Smooth muscle cell (in vitro differentiated cells): ENCODE results near the gene CABLES1. TPM values are rescaled to one million over a fixed set of nuclear protein-coding genes. Genes with fewer than 3 reads are reported as not detected.
A peak's percentile ranks its signal among the peaks of the same experiment; 100 is the strongest.

Experiments used
- DNase-seq: peaks from one replicate; lab custom pipeline; 2025; ENCODE audit not compliant: unreplicated experiment; lab: John Stamatoyannopoulos, UW
- H2AFZ ChIP-seq: fragments of 200-600 bp; sonication (generic); 2 replicates; pipeline ENCODE4 v1.6.0; 2016; ENCODE audit warnings: antibody characterized with exemption, low read depth, mild to moderate bottlenecking
- H3F3A ChIP-seq: fragments of 200-600 bp; sonication (generic); 2 replicates; pipeline ENCODE4 v1.6.0; 2017; ENCODE audit warnings: antibody characterized with exemption, low read depth
- H3K27ac ChIP-seq: fragments of 200-600 bp; sonication (generic); 2 replicates; pipeline ENCODE4 v1.5.1; 2016; ENCODE audit warnings: low read depth, mild to moderate bottlenecking
- H3K27me3 ChIP-seq: fragments of 200-600 bp; sonication (generic); 2 replicates; pipeline ENCODE4 v1.6.1; 2016; ENCODE audit warnings: low read depth, mild to moderate bottlenecking
- H3K36me3 ChIP-seq: fragments of 200-600 bp; sonication (generic); 2 replicates; pipeline ENCODE4 v1.5.1; 2016; ENCODE audit warnings: low read depth
- H3K4me1 ChIP-seq: fragments of 200-600 bp; sonication (generic); 2 replicates; pipeline ENCODE4 v1.5.1; 2016; ENCODE audit warnings: low read depth
- H3K4me2 ChIP-seq: fragments of 200-600 bp; sonication (generic); 2 replicates; pipeline ENCODE4 v1.6.0; 2016; ENCODE audit warnings: mild to moderate bottlenecking
- H3K4me3 ChIP-seq: fragments of 200-600 bp; sonication (generic); 2 replicates; pipeline ENCODE4 v1.5.1; 2016; ENCODE audit warnings: mild to moderate bottlenecking
- H3K79me2 ChIP-seq: fragments of 200-600 bp; sonication (generic); 2 replicates; pipeline ENCODE4 v1.6.0; 2016; ENCODE audit warnings: low read depth, mild to moderate bottlenecking
- H3K9ac ChIP-seq: fragments of 200-600 bp; sonication (generic); 2 replicates; pipeline ENCODE4 v1.6.0; 2016; ENCODE audit warnings: low read depth
- H3K9me3 ChIP-seq: fragments of 200-600 bp; sonication (generic); replicated peaks from 2 replicates; pipeline ENCODE4 v1.5.1; 2016; ENCODE audit warnings: low read depth
- H4K20me1 ChIP-seq: fragments of 200-600 bp; sonication (generic); 2 replicates; pipeline ENCODE4 v1.6.0; 2016; ENCODE audit warnings: low read depth
- WGBS: methylation state at CpG from one replicate; pipeline ENCODE4 v1.1.7; 2016; ENCODE audit warnings: low lambda C conversion rate; 5-methylcytosine and 5-hydroxymethylcytosine counted together
- polyA plus RNA-seq: library from polyadenylated mRNA; unstranded; fragments of >200 nt; fragmentation: Nextera tagmentation; extraction: Ambion mirVana; gene quantifications from 2 replicates; pipeline ENCODE4 v1.2.1, GENCODE V29; 2016
- total RNA-seq: library from RNA; depleted of rRNA; stranded (reverse); fragments of >200 nt; gene quantifications from 2 replicates; pipeline ENCODE4 v1.2.3, GENCODE V29; 2014
- TF ChIP-seq, protein P1 (sequence below): fragments of 200-600 bp; sonication (generic); IDR thresholded peaks from 2 replicates; pipeline ENCODE4 v1.5.1; 2017; ENCODE audit warnings: borderline replicate concordance, mild to moderate bottlenecking, antibody characterized with exemption; ENCODE audit not compliant: insufficient read depth, poor library complexity, severe bottlenecking

CABLES1 gene
- total and polyA plus RNA-seq, 2 experiments from 2014 or later = 1.2 to 2.4 TPM

GRCh38 chr18:23302851-23303527 lies 167.7 kb downstream of the CABLES1 start:
- Histone ChIP-seq H3K9me3 (no peaks in the 10 kb centered on the region), H4K20me1 (no peaks in the 10 kb centered on the region), H3K4me1 (peaks cover 9% of the 10 kb centered on the region), H3K9ac (peak overlapping the region; percentile 4), H3K27me3 (no peaks in the 10 kb centered on the region), H2AFZ (no peak overlapping the region), H3K27ac (peak overlapping the region; percentile 89), H3K4me2 (peak overlapping the region; percentile 53), H3K36me3 (no peaks in the 10 kb centered on the region), H3K79me2 (no peaks in the 10 kb centered on the region), H3K4me3 (no peak overlapping the region), H3F3A (peaks cover 23% of the 10 kb centered on the region)
- WGBS = 15% methylated on average over 8 of the region's 8 CpGs
- peak; percentile 9 for DNase-seq
- TF ChIP-seq, protein P1, sequence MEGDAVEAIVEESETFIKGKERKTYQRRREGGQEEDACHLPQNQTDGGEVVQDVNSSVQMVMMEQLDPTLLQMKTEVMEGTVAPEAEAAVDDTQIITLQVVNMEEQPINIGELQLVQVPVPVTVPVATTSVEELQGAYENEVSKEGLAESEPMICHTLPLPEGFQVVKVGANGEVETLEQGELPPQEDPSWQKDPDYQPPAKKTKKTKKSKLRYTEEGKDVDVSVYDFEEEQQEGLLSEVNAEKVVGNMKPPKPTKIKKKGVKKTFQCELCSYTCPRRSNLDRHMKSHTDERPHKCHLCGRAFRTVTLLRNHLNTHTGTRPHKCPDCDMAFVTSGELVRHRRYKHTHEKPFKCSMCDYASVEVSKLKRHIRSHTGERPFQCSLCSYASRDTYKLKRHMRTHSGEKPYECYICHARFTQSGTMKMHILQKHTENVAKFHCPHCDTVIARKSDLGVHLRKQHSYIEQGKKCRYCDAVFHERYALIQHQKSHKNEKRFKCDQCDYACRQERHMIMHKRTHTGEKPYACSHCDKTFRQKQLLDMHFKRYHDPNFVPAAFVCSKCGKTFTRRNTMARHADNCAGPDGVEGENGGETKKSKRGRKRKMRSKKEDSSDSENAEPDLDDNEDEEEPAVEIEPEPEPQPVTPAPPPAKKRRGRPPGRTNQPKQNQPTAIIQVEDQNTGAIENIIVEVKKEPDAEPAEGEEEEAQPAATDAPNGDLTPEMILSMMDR = no peak

DNA sequence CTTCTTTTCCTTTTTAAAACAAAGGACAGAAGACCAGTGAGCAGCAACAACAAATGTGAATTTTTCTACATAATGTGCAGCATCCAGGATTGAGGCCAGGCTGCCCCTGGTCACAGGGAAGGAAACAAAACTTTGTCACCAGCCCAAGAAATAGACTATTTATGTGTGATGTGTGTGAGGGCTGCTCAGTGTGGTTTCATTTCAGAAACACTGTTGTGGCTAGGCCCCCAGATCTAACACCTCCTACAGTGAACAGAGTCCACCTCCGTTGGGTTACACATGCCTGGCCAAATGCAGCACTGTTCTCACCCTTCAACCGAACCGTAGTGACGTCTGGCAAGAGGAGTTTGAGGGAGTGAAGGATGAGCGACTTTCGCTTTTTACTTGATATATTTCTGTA lies 171.5 kb downstream of the CABLES1 start:
- Histone ChIP-seq H2AFZ (no peak overlapping the region), H3K4me2 (no peak overlapping the region), H3K36me3 (no peaks in the 10 kb centered on the region), H3K79me2 (no peaks in the 10 kb centered on the region), H4K20me1 (no peaks in the 10 kb centered on the region), H3K9me3 (no peaks in the 10 kb centered on the region), H3K9ac (no peak overlapping the region), H3K27ac (no peak overlapping the region), H3K4me1 (no peaks in the 10 kb centered on the region), H3K4me3 (no peak overlapping the region), H3F3A (peaks cover 16% of the 10 kb centered on the region), H3K27me3 (no peaks in the 10 kb centered on the region)
- TF ChIP-seq, protein P1 = no peak
- 92% methylated on average over 6 of the region's 6 CpGs for WGBS
- no peak for DNase-seq

GRCh38 chr18:23307567-23308295 lies 172.4 kb downstream of the CABLES1 start:
- H3K79me2 ChIP-seq = no peaks in the 10 kb centered on the region
- H3K27me3 ChIP-seq = no peaks in the 10 kb centered on the region
- no peak overlapping the region for H2AFZ ChIP-seq
- H3K4me2 ChIP-seq = no peak overlapping the region
- DNase-seq = no peak
- no peak overlapping the region for H3K4me3 ChIP-seq
- 60% methylated on average over 14 of the region's 14 CpGs for WGBS
- H3K4me1 ChIP-seq = no peaks in the 10 kb centered on the region
- TF ChIP-seq, protein P1 = no peak
- H3K9me3 ChIP-seq = no peaks in the 10 kb centered on the region
- no peaks in the 10 kb centered on the region for H4K20me1 ChIP-seq
- H3F3A ChIP-seq = peaks cover 7% of the 10 kb centered on the region
- H3K36me3 ChIP-seq = no peaks in the 10 kb centered on the region
- no peak overlapping the region for H3K9ac ChIP-seq
- H3K27ac ChIP-seq = no peak overlapping the region

Other genes with a start within 250 kb of the CABLES1 start
- gene RBBP8, start 202.2 kb upstream of the CABLES1 start, total RNA-seq = 29.5 and 39.3 TPM in 2 replicates
- gene RBBP8, start 202.2 kb upstream of the CABLES1 start, polyA plus RNA-seq = 11.7 and 14.4 TPM in 2 replicates